Neural crest cell (in vitro differentiated cells): ENCODE results near the gene MYPN. TPM values are rescaled to one million over a fixed set of nuclear protein-coding genes. Genes with fewer than 3 reads are reported as not detected.

ENCODE experiments used
- DNase-seq: peaks from one replicate; pipeline ENCODE4 v3.0.0; 2021; ENCODE audit warnings: low read depth, mixed read lengths, low spot score
- H3K27ac Mint-ChIP-seq: one replicate; pipeline ENCODE4 v1.8.0; 2021; ENCODE audit warnings: mild to moderate bottlenecking, mixed read lengths; ENCODE audit not compliant: unreplicated experiment
- H3K27me3 Mint-ChIP-seq: 2 replicates; pipeline ENCODE4 v1.8.0; 2021; ENCODE audit warnings: low read depth, mild to moderate bottlenecking, mixed read lengths
- H3K36me3 Mint-ChIP-seq: 2 replicates; pipeline ENCODE4 v1.8.0; 2021; ENCODE audit warnings: low read depth, mild to moderate bottlenecking, mixed read lengths
- H3K4me1 Mint-ChIP-seq: 2 replicates; pipeline ENCODE4 v1.8.0; 2021; ENCODE audit warnings: mixed read lengths
- H3K4me3 Mint-ChIP-seq: one replicate; pipeline ENCODE4 v1.8.0; 2021; ENCODE audit warnings: mild to moderate bottlenecking, mixed read lengths
- H3K9me3 Mint-ChIP-seq: 2 replicates; pipeline ENCODE4 v1.8.0; 2021; ENCODE audit warnings: mixed read lengths
- CTCF ChIP-seq: fragments of 200-600 bp; sonication (generic); conservative IDR thresholded peaks from 2 replicates; pipeline ENCODE4 v1.5.0; 2021; ENCODE audit warnings: antibody characterized with exemption, mild to moderate bottlenecking
- total RNA-seq: library from RNA; stranded (reverse); gene quantifications from 2 replicates; pipeline ENCODE4 v1.2.1, GENCODE V29; 2021

Gene MYPN
- total RNA-seq, 1 donor from 2014 or later = not detected

GRCh38 chr10:68118657-68119056, 9.4 kb downstream of the MYPN start:
- Mint-ChIP-seq H3K27me3 (peaks cover 2% of the 10 kb centered on the region), H3K27ac (no peak overlapping the region), H3K4me3 (no peak overlapping the region), H3K4me1 (no peaks in the 10 kb centered on the region), H3K36me3 (no peaks in the 10 kb centered on the region), H3K9me3 (no peaks in the 10 kb centered on the region)
- no peak for TF ChIP-seq CTCF
- no peak for DNase-seq

DNA sequence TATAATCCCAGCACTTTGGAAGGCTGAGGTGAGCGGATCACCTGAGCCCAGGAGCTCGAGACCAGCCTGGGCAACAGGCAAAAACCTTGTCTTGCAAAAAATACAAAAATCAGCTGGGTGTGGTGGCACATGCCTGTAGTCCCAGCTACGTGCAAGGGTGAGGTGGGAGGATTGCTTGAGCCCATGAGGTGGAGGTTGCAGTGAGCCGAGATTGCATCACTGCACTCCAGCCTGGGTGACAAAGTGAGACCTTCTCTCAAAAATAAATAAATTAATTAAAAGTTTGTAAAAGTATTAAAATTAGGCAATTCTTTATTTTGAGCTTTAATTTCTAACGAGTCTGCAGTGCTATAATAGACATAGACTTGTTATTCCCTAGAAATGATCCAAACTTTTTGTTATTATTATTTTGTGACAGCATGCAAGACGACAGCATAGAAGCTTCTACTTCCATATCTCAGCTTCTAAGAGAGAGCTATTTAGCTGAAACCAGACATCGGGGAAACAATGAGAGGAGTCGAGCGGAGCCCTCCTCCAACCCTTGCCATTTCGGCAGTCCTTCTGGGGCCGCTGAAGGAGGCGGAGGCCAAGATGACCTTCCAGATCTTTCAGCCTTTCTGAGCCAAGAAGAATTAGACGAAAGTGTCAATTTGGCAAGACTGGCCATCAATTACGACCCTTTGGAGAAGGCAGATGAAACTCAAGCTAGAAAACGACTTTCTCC, 11.9 kb downstream of the MYPN start:
- TF ChIP-seq CTCF = no peak
- H3K27ac Mint-ChIP-seq = no peak overlapping the region
- no peaks in the 10 kb centered on the region for H3K36me3 Mint-ChIP-seq
- H3K4me1 Mint-ChIP-seq = no peaks in the 10 kb centered on the region
- no peak for DNase-seq
- H3K27me3 Mint-ChIP-seq = peaks cover 2% of the 10 kb centered on the region
- H3K9me3 Mint-ChIP-seq = no peaks in the 10 kb centered on the region
- no peak overlapping the region for H3K4me3 Mint-ChIP-seq

- H3K27ac Mint-ChIP-seq = no peak overlapping the region
- no peaks in the 10 kb centered on the region for H3K36me3 Mint-ChIP-seq
- no peak overlapping the region for H3K4me3 Mint-ChIP-seq
- no peaks in the 10 kb centered on the region for H3K9me3 Mint-ChIP-seq
- TF ChIP-seq CTCF = no peak
- H3K27me3 Mint-ChIP-seq = peaks cover 5% of the 10 kb centered on the region
- no peak for DNase-seq
- no peaks in the 10 kb centered on the region for H3K4me1 Mint-ChIP-seq
These were observed 12.6 kb downstream of the MYPN start for GRCh38 chr10:68121852-68122251.

- H3K36me3 Mint-ChIP-seq = no peaks in the 10 kb centered on the region
- no peaks in the 10 kb centered on the region for H3K4me1 Mint-ChIP-seq
- no peaks in the 10 kb centered on the region for H3K9me3 Mint-ChIP-seq
- H3K4me3 Mint-ChIP-seq = no peak overlapping the region
- no peak for DNase-seq
- H3K27ac Mint-ChIP-seq = no peak overlapping the region
- no peak for TF ChIP-seq CTCF
- H3K27me3 Mint-ChIP-seq = peaks cover 5% of the 10 kb centered on the region
These were observed 15.4 kb downstream of the MYPN start for GRCh38 chr10:68124718-68125117.

- Mint-ChIP-seq H3K27ac (no peak overlapping the region), H3K36me3 (no peaks in the 10 kb centered on the region), H3K4me3 (no peak overlapping the region), H3K27me3 (peaks cover 5% of the 10 kb centered on the region), H3K4me1 (no peaks in the 10 kb centered on the region), H3K9me3 (no peaks in the 10 kb centered on the region)
- DNase-seq = no peak
- no peak for TF ChIP-seq CTCF
These were observed 16.5 kb downstream of the MYPN start for GRCh38 chr10:68125772-68126171.
